HG03342 (cell line): Measurements from ENCODE around the gene MCM6.

Experiments
- ATAC-seq: cut with Tn5 transposase; IDR thresholded peaks from one replicate; pipeline ENCODE4 v1.9.1; 2021; ENCODE audit warnings: mild to moderate bottlenecking, moderate library complexity; ENCODE audit not compliant: unreplicated experiment

MCM6 gene

GRCh38 chr2:135870571-135870970, 5.7 kb downstream of the MCM6 start:
- ATAC-seq, result no peak

GRCh38 chr2:135863233-135863632, 13.0 kb downstream of the MCM6 start:
- no peak for ATAC-seq

DNA sequence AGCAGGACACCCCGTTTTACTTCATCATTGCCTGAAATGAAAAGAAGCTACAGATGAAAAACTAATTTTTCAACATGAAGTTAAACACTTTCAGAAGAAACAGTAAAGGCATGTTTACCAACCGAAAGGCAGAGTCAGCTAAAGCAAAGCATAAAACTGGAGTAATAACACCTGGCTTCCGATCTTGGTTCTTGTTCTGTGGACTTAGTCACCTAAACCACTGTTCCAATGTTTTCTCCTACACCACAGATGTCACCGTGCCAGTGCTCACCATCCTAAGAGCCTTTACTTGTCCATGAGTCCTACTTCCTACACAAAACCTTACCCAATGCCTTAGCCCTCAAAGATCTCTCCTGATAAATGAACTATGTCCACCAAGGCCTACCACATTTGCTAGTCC, 13.5 kb downstream of the MCM6 start:
- no peak for ATAC-seq

GRCh38 chr2:135853401-135853800, 22.8 kb downstream of the MCM6 start:
- ATAC-seq, result no peak

- ATAC-seq, result no peak
Measured at GRCh38 chr2:135851858-135852257, 24.4 kb downstream of the MCM6 start.

GRCh38 chr2:135850892-135851668, 25.2 kb downstream of the MCM6 start:
- no peak for ATAC-seq

DNA sequence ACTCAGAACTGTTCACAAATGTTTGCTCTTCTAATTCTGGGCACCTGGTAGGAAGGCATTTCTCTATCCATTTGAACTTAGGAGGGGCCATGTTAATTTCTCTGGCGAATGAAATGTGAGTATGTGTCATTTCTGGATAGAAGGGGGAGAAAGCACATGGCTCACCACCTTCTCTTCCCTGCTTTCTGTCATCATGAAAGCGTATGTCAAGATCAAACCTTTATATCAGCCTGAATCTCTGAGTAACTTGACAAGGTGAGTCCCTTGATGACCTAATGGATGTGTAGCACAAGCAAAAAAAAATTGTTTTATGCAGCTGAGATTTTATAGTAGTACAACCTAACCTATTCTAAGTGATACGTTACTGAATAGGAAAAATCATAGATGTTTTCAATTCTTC, 27.2 kb downstream of the MCM6 start:
- ATAC-seq, result no peak

- no peak for ATAC-seq
Measured at GRCh38 chr2:135845997-135846396, 30.2 kb downstream of the MCM6 start.

DNA sequence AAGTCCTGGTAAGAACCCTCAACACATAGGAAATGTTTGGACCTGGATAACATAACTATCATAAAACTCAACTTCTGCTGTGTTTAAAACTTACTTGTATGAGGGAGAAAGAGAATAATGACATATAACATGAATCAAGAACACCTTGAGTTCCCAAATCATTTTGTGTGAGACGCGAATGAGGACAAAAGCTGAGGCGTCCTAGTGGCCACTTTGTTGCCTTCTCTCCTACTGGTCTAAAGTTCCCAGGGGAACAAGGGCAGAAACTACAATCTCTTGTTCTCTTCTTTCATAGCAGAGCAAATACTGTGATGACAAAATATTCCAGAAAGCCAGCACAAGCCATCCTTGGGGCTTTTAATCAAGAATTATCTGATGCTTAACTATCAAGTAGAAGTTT, 31.0 kb downstream of the MCM6 start:
- no peak for ATAC-seq

DNA sequence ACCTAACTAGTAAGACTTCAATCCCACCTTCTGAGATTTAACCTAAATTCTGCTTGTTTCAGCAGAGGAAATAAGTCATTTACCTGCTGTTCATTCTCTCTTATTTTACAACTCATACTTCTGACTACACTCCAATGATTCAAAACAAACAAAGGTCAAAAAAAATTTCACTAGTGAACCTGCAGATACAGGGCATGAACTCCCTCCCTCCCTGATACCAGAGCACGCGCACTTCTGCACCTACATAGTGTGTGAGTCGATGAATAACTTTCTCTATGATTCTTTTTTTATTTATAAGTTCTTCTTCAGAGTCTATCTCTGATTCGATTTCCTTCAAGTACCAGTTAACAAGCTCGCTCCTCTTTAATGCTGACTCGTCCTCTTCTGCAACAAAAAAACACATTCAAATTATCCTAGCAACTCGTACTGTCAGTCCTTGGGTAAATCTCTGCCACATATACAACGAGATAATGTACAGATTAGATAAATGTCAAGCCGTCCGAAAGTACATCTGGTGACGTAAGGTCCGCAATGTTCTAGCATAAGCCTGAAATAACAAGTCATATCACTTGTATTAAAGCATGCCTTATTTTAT, 31.8 kb downstream of the MCM6 start:
- ATAC-seq, result no peak

- no peak for ATAC-seq
Measured at GRCh38 chr2:135843671-135844070, 32.6 kb downstream of the MCM6 start.

DNA sequence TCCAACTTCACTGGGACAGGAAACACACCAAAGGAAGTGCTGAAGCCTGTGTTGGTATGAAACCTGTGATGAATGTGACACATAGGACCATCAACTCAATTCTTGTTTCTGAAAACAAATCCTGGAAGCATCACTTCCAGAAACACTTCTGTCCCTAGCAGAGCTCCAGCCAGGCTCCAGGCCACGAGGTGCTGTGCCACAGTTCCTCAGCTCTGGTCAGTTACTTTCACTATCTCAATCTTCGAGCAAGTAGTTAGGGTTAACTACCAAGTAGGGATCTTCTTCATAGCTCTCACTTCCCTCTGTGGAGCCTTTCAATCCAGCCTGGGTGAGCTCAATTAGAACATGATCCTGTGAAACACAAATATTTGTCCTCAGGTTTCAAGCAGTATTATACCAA, 35.6 kb downstream of the MCM6 start:
- no peak for ATAC-seq

DNA sequence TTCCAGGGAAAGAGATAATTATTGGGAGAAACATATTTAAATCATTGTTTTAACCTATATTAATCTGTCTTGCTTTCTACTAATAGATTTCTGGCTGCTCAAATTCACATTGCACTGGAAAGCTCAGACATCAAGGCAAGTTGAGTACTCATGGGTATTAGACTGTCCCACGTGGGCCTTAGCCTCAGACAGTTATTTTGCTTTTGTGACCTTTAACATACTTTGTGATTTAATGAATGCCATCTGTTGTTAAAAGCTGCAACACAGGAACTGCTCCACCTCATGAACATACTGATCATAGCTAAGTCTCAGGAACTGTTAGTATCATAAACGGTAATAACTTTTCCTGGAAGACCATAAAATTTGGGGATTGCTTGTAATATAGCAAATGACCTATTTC, 36.5 kb downstream of the MCM6 start:
- ATAC-seq, result no peak

DNA sequence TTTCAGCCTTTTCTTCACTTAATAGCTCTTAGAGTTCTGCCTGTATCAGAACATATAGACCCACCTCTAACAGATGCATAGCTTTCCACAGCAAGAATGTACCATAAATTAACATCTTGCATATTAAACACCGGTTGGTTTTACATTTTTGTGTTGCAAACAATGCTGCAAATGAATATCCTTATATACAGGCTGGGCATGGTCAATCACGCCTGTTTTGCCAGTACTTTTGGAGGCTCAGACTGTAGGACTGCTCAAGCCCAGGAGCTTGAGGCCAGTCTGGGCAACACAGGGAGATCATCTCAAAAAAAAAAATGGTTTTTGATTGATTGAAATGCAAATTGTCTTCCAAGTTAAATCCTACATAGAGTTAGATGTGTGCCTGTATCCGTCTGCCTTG, 37.7 kb downstream of the MCM6 start:
- no peak for ATAC-seq

GRCh38 chr2:135836596-135837270, 39.5 kb downstream of the MCM6 start, which contains the start of gene LCT:
Gene LCT (minus strand): TSS chr2:135837184. CDS start chr2:135837169, 15 bp downstream.
- ATAC-seq, result no peak

- ATAC-seq, result no peak
Measured at GRCh38 chr2:135832891-135833290, 43.4 kb downstream of the MCM6 start.

GRCh38 chr2:135831180-135831812, 44.9 kb downstream of the MCM6 start:
- no peak for ATAC-seq

- ATAC-seq, result no peak
Measured at GRCh38 chr2:135829378-135830135, 46.7 kb downstream of the MCM6 start.

- no peak for ATAC-seq
Measured at GRCh38 chr2:135826544-135826943, 49.7 kb downstream of the MCM6 start.

GRCh38 chr2:135825550-135826176, 50.6 kb downstream of the MCM6 start:
- ATAC-seq, result no peak
